NOMO-1 treated with dmso at 0.1 percent for 144 hours (cell line): ENCODE results near the gene FAM78A.
A peak's percentile ranks its signal among the peaks of the same experiment; 100 is the strongest.
"Not testable (repeated sequence)": the region's sequence is repeated elsewhere in the genome, so short reads cannot be mapped to it uniquely, and the experiment has no call there.

Experiments used
- DNase-seq: peaks from one replicate; lab custom pipeline; 2025; ENCODE audit not compliant: unreplicated experiment; lab: John Stamatoyannopoulos, UW

Gene FAM78A

DNA sequence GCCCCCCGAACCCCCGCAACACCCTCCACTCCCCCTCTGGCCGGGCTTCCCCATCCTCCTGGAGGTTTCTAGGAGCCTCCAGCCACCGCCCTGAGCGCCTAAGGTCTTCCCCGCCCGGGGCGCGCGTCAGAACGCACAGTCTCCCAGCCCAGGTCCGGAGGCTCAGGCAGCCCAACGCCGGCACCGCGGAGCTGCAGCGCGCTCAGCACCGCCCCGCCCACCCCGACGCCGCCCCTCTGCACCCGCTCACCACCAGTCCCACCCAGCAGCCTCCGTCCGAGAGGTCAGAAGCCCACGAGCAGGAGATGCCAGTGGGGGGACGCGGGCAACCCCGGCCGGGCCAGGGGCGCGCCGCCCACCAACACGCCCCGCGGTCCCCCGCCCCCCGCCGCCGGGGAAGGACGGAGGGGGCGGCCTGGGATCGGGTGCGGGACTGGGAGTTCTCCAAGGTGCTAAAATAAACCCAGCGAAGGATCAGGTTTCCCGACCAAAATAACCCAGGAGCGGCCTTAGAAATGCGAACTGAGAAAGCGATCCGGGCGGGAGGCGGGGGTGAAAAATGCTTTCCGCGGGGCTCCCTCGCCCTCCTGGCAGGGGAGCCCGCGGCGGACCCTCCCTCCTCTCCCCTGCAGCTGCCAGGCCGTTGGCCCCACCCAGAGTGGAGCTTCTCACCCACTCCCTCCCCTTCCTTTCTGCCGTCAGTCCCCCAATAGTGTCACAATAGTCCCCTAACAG lies 6.5 kb upstream of the FAM78A start:
- DNase-seq, result no peak

DNA sequence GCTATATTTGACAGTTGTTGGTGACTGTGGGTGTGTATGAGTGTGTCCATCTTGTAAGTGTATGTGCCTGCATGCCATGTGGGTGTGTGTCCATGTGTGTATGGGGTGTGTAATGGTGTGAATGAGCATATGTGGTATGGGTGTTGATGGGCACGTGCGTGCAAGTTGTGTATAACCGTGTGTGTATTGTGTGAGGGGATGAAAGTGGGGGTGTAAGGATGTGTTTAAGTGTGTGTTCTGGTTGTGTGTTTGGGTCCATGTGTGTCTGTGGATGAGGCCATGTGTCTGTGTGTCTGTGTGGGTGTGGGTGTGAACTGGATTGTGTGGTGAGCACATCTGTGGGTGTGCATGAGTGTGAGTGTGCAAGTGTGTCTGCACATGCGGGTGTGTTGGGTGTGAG lies 5.9 kb upstream of the FAM78A start:
- DNase-seq, result no peak

DNA sequence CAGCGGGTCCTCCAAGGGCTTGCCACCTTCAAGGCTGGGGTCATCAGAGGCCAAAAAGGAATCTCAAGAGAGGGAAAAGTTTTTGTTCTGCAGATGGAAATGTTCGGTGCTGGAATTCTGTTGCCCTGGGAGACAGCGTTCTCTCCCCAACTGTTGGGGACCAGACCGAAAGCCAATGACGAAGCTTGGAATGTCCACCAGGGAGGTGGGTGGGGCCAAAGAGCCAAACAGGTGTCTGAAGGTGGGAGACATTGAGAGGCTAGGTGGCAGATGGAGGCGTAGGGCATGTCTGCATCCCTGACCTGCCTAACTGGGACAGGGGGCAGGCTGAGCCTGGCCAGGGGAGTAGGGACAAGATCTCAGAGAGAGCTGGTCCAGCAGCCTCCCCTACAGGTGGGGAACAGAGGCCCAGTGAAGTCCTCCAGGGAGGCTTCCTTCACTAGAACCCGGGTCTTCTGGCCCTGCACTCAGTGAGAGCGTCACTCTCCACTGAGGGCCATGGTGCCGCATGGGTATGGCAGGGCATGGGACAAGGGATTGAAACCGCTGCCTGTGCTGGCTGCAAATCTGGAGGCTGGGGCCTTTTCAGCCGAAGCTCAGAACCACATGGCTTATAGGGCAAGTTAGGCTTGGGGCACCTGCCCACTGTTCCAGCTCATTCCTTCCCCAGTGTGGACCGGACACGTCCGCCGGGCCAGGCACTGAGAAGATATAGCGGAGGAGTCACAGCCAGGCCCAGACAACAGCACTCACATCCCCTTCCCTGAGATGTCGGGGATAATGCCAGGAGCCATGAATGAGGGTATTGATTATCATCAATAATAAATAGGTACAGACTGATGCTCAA lies 5.0 kb upstream of the FAM78A start:
- no peak for DNase-seq

DNA sequence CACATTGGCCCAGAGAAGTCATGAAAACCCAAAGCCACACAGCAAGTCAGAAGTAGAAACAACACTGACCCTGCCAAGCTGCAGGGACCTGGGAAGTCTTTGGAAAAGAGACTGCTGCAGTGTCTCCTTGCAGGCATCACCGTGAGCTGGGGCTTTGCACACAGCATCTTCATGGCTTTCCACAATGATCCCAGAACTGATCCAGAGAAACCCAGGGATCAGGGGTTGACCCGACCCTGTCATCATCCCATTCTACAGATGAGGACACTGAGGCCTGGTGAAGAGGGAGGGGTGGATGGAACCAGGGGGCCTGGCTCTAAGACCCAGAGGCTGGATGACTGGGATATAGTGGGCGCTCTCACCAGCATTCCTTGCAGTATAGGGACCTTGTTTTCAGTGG lies 4.3 kb upstream of the FAM78A start:
- no peak for DNase-seq

DNA sequence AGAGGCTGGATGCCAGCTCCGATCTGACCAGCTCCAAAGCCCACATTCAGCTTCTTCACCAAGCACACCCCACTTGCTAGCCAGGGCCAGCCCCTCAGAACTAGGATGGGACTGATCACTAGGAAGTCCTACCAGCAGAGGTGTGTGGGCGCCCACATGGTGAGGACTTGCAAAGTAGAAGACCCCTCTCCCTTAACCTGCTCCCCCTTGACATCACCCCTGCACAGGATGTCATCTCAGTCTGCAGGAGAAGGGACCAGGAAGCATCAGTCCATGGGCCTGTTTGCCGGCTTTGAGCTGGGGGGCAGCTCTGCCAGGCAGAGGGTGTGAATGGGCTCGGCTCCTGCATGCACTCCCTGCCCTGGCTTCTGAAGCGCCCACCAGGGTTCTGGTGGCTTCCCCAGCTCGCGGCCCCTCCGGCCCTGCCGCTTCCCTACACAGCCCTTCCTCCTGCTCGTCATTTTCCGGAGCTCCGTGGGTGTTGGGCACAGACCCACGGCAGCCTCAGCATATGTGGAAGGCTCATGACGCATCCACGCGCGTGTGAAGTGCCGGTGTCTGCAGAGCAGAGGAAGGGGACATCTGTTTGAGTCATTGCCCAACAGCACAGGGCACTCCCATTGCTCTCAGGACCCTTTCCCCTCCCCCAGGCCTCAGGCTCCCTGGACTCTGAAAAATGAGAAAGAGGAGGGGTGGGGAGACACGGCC lies 3.7 kb upstream of the FAM78A start:
- DNase-seq, result no peak

DNA sequence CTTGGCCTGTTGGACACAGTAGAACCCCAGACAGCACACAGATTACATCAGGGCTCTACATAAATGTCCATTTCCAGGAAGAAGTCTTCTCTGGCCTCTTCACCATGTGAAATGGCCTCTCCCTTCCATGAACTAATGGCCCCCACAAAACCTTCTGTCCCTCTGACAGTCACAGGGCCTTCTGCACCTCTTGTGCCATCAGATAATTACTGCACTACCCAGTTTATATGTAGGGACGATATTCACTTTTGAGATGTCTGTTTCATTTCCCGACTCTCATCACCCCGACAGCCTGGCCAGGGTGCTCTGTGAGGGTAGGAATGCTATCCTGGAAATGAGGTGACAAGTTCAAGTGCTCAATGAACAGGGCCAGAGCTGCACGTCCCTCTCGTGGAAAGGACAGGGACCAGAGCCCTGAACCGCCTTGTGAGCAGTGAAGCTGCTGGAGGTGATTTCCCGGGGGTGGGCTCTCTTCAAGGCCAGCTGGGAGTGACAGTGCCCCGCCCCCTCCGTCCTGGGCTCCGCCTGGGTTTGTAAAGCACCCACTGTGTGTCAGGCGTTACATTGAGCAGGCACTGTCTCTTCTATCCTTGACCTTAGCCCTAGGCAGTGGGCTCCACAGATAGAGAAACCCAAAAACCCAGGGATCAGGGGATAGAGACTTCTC lies 3.0 kb upstream of the FAM78A start:
- no peak for DNase-seq

DNA sequence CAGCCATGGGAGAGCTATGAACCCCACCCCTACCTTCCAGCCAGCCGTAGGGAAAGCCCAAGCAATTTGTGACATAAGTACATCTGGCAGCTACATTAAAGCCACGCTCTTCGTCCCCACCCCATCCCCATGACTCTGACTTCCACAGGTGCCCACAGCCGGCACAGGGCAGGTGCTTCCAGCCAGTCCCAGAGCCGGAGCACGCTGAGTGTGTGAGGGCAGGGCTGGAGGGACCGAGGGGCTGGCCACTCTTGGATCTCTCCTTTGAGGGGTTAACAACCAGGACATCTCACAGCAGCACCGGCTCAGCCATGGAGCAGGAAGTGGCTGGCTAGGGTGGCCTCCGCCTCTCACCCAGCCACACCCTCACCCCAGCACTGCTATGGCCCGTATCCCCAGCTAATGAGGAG lies 2.4 kb upstream of the FAM78A start:
- no peak for DNase-seq

DNA sequence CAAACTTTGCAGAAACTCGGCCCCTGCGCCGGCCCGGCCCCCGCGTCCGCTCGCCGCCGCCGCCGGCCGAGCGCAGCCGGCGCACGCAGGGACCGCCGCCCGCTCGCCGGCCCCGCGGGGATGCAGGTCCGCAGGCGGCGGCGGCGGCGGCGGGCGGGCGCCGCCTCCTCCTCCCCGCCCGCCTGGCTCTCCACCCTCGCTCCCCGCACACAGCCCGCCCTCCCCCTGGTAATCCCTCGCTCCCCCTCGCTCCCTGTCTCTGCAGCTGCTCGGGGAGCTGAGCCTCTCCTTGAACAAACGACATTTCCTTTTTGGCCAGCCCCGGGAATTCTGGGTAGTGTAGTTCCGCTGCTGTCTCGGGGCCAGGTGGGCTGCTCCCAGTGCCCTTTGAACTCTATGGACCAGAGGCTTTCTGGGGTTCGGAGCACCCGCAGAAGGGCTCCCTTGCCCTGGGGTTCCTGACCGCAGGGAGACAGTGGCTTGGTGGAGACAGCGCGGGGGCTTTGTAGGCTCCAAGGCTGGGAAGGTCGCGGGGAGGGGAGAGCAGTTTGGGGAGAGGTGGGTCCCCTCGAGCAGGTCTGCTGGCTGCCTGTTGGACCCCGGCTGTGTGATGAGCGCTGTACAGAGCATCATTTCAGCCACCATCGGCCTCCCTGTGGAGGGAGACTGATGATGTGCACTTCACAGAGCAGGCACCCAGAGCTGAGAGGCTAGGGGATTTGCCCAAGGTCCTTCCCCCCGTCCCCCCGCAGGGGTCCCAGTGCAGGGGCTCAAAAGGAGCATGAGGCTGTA lies 1.8 kb upstream of the FAM78A start:
- DNase-seq, result peak; percentile 82

DNA sequence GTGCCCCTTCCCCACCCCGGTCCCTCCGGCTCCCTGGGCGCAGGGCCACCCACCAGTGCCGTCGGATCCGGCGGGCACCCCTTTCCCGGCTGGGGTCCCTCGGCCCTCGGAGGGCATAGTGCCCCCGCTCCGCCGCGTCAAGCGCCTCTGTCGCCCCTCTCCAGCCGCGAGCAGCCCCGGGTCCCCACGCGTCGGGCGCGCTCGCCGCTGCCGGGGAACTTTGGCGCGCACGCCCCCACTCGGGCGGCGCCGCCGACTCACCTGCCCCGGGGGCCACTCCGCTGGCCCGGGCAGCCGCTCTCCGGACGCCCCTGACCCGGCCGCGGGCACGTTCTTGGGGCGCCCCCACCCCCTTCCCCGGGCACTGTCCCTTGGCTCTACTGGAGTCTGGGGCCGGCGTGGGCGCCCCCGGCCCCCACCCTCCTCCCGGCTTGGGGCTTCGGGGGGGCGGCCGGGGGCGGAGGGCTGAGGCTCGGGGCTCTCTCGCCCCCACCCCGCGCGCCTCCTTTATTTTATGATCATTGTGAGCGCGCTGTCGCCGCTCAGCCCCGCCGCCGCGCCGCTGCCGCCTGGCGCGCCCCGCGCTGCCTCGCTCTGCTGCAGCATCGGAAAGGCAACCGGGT lies 1.1 kb upstream of the FAM78A start:
- no peak for DNase-seq

DNA sequence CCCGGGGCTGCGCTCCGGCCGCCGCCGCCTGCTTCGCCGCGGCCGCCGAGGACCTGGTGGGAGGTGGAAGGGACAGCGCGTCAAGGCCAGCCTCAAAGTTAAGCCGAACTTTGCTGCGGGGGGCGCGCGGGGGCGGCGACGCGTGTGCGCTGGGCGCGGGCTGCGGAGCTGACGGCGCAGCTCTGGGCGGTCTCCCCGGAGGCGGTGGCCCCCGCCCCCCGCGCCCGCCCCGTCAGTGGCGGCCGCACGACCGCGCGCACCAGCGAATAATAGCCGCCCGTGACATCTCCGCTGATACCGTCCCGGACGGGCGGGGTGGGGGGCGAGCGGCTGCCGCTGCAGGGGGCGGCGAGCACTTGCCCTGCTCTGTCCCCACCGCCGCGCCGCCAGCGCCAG lies 579 bp upstream of the FAM78A start:
- no peak for DNase-seq

DNA sequence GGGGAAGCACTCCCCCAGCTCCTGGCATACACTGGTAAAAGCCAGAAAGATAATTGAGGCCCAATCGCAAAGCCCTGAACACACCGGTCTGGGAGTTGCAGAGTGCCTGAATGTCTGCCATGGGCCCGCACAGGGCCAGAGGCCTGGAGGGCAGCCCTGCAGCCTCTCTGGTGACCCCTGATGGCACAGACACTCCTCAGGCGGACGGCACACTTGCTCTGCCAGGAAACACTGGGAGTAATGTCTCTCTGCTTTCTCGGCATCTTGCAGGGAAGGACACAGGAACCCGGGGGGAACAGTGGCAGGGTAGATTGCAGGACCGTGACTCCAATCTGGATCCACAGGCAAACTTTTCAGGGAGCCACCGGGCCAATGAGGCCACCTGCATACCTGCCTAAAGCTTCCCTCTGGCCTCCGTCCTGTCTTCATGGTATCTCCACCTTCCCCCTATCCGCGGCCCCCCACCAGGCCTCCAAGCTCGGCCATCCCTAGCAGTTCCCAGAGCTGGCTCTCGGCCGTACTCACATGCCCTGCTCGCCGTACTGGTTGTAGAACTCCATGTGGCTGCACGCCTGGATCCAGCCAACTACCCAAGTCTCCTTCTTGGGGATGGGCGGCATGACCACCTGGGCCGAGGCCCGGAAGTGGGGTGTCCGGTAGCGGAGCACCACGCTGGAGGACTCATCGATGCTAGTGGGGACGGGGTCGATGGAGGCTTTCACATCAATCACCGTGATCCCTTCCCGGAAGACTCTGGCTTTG lies 797 bp downstream of the FAM78A start:
- peak; percentile 48 for DNase-seq

DNA sequence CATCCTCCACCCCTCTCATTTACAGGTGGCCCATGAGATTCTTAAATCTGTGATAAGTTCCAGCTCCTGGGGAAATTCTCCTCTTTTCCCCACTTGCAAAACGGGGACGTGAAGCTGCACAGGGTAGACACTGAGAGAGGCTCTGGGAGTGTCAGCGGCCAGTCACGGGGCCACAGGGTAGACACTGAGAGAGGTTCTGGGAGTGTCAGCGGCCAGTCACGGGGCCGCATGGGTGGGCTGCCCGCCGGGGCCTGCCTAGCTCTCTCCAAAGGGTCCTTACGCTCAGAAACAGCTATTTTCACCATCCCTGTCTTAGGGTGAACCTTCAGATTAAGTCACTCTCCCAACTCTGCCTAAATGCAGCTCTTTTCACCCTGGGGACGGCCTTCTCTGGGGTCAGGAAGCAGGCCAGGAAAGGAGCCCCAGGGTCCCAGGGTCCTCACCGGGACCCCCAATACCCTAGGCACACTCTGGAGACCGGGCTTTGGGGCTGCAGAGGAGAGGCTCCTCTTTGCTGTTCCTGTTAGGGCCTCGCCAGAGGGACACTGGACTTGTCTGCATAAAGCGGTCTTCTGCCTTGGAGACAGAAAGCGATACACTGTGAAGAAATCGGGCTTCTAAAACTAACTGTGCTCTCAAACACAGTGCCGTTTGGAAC lies 1.5 kb downstream of the FAM78A start:
- DNase-seq, result no peak

DNA sequence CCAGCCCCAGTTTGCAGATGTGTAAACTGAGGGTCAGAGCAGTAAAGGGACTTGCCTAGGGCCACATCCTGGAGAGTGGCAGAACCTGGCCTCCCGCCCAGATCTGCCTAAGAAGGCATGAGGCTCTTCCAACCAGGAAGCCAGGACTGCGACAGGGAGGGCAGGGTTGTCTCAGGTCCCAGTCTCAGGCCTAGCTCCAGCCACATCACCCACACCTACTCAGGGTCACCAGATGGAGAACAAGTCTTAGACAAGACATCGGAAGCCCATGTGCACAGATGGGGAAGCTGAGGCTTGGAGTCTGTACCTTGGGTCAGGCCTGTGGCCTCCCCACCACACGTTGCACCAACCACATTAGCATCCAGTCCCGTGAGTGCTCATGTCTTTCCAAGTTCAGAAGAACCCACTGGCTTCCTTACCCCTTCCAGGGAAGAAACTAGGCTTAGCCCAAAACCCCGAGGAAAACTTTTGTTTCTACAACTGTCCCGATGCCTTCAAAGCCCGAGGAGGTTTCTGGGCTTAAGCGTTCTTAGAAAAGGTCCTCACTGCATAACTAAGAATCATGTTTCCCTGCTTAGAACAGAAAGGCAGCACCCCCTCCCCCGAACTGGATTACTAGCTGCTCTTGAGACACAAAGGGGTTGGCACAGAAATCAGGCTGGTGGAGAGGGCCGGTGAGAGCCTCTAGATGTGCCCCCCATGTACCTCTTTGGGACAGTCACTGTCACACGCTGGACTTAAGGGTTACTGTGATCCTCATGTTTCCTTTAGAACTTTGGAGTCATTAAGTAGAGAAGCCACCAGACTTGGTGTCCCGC lies 2.2 kb downstream of the FAM78A start:
- DNase-seq, result peak; percentile 15

DNA sequence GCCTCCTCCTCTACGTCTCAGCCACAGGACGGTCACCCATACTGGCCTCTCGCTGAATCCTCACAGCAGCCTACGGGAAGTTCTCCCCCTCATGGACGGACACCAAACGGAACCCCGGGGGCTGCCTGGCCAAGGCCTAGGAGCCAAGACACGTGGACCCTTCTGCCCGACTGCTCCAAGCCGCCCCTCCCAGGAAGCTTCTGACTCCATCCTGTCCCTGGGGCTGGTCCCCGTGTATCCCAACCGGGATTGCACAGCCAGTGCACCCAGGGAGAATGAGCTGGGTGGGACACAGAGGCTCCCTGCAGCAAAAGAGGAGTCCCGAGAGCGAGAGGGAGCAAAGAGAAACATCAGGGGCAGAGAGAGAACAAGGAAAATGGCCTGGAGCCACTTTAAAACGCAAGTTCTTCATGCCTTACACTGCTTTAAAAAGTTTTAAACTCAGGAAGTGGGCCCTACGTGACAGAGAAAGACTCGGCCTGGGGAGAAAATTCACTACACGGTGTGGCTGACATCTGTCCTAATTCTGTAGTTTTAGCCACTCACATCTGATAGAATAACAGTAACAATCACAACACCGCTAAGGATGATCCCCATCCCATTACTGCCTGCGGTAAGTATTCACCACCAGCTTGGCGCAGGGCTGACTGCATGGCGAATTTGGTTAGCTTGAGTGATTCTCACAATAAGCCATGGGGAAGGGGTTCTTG lies 3.0 kb downstream of the FAM78A start:
- peak; percentile 19 for DNase-seq

DNA sequence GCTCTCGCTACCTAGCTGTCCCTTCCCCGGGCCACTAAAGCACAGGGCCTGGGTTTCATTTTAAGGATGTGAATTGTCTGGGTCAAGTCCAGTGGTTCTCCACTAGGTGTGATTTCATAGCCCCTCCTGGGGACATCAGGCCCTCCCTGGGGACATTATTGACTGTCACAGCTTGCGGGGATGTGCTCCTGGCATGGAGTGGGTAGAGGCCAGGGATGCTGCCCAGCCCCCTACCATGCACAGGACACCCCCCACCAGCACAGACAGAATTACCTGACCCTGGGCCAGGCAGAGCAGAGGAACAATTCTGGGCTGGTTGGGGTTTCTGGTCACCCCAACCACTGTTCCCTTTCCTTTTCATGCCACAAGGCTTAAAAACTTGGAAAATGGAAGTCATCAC lies 4.1 kb downstream of the FAM78A start:
- no peak for DNase-seq

DNA sequence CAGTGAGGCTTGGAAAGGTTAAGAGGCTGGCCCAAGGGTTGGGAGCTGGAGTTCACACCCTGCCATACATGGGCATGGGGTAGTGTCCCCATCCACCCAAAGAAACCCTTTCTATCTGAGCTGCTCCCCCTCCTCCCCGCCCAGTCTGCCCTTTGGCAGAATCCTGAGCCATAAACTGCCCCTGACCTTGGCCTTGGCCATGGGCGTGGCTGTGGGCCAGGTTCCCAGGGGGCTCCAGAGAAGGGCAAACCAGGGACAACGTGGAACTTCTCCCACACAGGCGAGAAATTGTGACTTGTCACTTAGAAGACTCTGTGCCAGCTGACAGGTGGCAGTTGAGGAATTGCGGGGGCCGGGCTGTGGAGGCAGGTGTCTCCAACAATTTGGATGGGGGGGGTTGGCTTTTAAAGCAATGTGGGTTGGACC lies 4.8 kb downstream of the FAM78A start:
- DNase-seq, result no peak

DNA sequence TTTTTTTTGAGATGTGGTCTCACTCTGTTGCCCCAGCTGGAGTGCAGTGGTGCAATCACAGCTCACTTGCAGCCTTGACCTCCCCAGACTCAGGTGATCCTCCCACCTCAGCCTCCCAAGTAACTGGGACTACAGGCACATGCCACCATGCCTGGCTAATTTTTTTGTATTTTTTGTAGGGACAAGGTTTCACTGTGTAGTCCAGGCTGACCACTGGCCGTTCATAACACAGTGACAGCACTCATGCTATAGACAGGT lies 5.4 kb downstream of the FAM78A start:
- DNase-seq, result not testable (repeated sequence)
